HG03521 (cell line): ENCODE measurements around the gene IGFLR1.
"Not testable (repeated sequence)": the region's sequence is repeated elsewhere in the genome, so short reads cannot be mapped to it uniquely, and the experiment has no call there.

Experiments
- ATAC-seq: cut with Tn5 transposase; IDR thresholded peaks from one replicate; pipeline ENCODE4 v1.9.1; 2021; ENCODE audit warnings: mild to moderate bottlenecking, moderate library complexity; ENCODE audit not compliant: unreplicated experiment

Gene IGFLR1

GRCh38 chr19:35777086-35777841, 35.0 kb upstream of the IGFLR1 start:
- no peak for ATAC-seq

- no peak for ATAC-seq
Measured at GRCh38 chr19:35776102-35776788, 34.0 kb upstream of the IGFLR1 start.

DNA sequence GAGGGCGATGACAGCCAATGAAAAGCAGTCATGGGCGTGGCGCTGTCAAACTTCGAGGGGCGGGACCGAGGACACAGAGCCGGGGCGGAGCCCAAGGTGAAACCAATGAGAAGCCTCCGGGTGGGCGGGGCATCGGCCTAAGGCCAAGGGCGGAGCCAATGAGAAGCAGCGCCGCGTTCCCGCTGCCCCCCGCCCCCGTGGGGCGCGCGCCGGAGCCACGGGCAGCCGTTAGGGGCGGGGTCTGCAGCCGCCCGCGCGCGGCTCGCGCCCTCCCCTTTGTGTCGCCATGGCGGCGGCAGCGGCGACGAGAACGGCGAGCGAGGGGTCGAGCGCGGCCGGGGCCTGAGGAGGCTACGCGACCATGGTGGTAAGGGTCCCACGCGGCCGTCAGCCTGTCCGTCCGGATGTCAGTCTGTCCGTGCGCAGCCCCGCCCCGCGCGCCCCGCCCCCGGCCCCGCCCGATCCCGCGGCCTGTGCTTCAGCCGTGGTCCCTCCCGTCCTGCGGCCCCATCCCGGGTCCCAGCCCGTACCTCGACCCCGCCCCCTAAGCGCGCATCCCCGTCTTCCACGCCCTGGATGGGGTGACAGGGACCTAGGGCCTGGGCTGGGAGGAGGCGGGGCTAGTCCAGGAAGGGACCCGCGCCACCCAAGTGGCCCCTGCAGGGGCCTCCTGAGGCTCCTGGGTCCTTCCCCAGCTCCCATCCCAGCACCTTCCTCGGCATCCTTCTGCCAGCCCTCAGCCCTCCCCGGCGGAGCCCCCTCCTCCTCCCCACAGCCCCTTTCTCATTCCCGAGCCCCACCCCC, 33.2 kb upstream of the IGFLR1 start, which contains the start of gene ARHGAP33:
TSS of gene ARHGAP33 (plus strand) at position 267 of the 804 bp plus-strand sequence. CDS start at position 362, 95 bp downstream.
- peak; percentile 93 for ATAC-seq

DNA sequence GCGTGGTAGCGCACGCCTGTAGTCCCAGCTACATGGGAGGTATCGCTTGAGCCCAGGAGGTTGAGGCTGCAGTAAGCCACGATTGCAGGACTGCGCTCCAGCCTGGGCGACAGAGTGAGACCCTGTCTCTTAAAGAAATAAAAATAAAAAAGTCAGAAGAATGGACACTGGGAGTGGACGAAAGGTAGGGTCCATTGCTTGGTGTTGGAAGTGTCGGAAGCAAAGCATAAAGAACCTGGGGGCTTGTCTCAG, 32.7 kb upstream of the IGFLR1 start:
- no peak for ATAC-seq

- ATAC-seq, result no peak
Measured at GRCh38 chr19:35774274-35775045, 32.2 kb upstream of the IGFLR1 start.

DNA sequence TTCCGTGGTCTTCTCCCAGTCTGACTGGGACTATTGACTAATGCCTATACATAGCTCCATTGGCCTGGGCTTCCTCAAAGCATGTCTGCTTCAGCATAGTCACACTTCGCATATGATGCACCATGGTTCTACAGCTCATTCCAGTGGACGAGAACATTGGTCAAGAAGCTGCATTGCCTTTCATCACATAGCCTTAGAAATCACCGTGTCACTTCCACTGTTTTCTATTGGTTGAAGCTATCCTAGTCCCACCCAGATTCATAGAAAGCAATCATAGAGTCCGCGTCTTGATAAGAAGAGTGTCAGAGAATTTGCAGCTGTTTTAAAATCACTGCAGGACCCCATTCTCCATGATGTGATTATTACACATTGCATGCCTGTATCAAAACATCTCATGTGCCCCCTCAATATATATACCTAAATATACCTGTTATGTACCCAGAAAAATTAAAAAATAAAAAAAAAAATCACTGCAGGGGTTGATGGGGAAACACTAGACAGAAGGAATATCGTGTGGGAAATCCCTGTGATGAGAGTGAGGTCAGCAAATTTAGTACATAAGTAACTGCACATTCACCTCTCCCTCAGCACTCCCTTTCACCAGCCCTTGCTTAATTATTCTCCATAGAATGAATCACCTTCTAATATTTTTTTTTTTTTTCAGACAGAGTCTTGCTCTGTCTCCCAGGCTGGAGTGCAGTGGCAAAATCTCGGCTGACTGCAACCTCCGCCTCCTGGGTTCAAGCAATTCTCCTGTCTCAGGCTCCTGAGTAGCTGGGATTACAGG, 31.0 kb upstream of the IGFLR1 start:
- ATAC-seq, result no peak

GRCh38 chr19:35772362-35772761, 30.1 kb upstream of the IGFLR1 start:
- ATAC-seq, result not testable (repeated sequence)

GRCh38 chr19:35768082-35768421, 25.8 kb upstream of the IGFLR1 start:
- no peak for ATAC-seq

DNA sequence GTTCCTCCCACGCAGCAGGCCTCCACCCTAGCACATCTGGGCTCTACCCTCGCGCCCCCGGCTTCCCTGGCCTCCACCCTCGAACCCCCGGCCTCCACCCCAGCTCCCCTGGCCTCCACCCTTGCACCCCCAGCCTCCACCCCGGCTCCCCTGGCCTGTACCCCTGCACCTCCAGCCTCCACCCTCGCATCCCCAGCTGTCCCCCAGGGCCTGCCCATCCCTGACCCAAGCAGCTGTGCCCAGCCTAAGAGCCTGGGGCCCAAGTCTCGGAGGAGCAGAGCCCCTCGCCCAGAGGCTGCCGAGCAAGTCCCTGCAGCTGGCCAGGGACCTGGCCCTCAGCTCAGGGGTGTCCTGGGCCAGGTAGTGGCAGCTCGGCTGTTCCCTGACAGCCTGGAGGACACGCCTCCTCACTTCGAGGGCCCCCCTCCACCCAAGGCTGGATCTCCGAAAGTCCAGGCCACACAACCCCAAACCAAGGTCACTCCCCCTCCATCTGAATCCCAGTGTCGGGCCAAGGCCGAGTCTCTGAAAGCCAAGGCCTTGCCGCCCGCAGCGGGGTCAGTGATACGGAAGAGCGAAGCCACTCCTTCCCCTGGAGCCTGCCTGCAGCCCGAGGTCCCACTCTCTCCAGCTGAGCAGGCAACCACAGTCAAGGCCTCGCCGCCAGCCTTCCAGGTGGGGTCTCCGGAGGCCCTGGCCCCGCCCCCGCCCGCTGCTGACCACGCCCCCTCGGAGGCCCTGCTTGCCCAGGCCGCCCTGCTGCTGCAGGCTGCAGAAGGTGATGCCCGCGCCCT, 25.2 kb upstream of the IGFLR1 start:
- ATAC-seq, result no peak

DNA sequence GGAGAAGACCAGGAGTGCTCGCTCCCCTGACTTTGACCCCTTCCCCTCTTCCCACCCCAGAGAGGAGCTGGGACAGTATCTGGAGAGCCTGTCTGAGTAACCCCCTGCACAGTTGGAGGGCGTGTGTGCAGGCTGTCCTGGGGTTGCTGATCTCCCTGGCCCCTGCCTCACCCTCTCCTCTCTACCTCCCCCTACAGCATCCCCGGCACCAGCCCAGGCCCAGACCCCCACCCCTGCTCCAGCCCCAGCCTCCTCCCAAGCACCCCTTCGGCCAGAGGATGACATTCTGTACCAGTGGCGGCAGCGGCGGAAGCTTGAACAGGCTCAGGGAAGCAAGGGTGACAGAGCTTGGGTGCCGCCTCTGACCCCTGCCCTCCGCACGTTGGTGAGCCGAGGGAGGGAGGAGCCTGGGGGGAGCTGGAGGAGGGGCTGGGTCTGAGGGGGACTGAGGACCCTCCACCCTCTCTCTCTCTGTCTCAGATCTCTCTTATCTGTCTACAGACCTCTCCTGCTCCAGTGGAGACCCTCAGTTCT, 24.4 kb upstream of the IGFLR1 start:
- ATAC-seq, result no peak

- no peak for ATAC-seq
Measured at GRCh38 chr19:35764432-35765315, 22.4 kb upstream of the IGFLR1 start.

- ATAC-seq, result no peak
Measured at GRCh38 chr19:35760711-35761349, 18.6 kb upstream of the IGFLR1 start.

DNA sequence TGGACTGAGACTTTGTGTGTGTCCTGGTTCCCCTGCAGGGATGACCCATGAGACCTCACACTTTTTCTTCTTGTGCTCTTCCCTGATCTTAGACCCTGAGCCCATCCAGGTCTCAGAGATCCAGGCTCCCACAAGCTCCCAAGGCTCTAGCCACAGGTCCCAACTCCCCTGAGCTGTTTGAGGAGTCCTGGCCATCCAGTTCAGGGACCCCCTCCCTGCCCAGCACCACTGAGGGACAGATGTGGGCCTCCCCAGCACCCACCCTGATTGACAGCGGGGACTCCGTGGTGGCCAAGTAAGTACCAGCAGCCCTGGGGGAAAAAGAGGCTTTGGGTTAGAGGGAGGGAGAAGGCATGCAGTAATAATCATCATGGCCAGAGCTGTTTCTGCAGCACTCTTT, 17.4 kb upstream of the IGFLR1 start:
- ATAC-seq, result no peak

- peak; percentile 90 for ATAC-seq
Measured at GRCh38 chr19:35757749-35758608, 15.7 kb upstream of the IGFLR1 start, which contains the start of gene PROSER3. Gene PROSER3, plus strand, starts transcription at chr19:35758176. Its CDS starts 40 bp downstream, at chr19:35758216.

GRCh38 chr19:35757231-35757748, 15.0 kb upstream of the IGFLR1 start:
- ATAC-seq, result no peak

GRCh38 chr19:35756377-35757230, 14.4 kb upstream of the IGFLR1 start, which contains the start of gene HSPB6:
Gene HSPB6, minus strand, starts transcription at chr19:35757029. Its CDS starts 21 bp downstream, at chr19:35757008.
- no peak for ATAC-seq
